Sciatic nerve (tissue), 2 donors: Measurements from ENCODE around the gene IGLL1. TPM values are rescaled to one million over a fixed set of nuclear protein-coding genes. Genes with fewer than 3 reads are reported as not detected.

Experiments
- ATAC-seq: fragments of 200-7000 bp; cut with Tn5 transposase; one replicate; pipeline ENCODE4 v1.9.1; 2020; ENCODE audit warnings: mild to moderate bottlenecking, moderate library complexity
- DNase-seq: peaks from one replicate; pipeline ENCODE4 v3.0.0-alpha.2; 2020; ENCODE audit warnings: low spot score
- intact Hi-C: fragments of 100-400 bp; cut with DNase I; formaldehyde crosslinking; loops from one replicate; pipeline ENCODE4 v1.14.2; 2022
- total RNA-seq: library from RNA; stranded (reverse); fragmentation: NEBNext Ultra II Directional; extraction: Animal tissue kit (Norgen Biotek cat#: 25700); gene quantifications from one replicate; pipeline ENCODE4 v1.2.1, GENCODE V29; 2021
- donor health status: DM: no; HTN: no; CAD: no.
- donor health status: DM: no; HTN: no; CAD: no.

The IGLL1 gene
- total RNA-seq, 1 donor from 2014 or later = not detected

DNA sequence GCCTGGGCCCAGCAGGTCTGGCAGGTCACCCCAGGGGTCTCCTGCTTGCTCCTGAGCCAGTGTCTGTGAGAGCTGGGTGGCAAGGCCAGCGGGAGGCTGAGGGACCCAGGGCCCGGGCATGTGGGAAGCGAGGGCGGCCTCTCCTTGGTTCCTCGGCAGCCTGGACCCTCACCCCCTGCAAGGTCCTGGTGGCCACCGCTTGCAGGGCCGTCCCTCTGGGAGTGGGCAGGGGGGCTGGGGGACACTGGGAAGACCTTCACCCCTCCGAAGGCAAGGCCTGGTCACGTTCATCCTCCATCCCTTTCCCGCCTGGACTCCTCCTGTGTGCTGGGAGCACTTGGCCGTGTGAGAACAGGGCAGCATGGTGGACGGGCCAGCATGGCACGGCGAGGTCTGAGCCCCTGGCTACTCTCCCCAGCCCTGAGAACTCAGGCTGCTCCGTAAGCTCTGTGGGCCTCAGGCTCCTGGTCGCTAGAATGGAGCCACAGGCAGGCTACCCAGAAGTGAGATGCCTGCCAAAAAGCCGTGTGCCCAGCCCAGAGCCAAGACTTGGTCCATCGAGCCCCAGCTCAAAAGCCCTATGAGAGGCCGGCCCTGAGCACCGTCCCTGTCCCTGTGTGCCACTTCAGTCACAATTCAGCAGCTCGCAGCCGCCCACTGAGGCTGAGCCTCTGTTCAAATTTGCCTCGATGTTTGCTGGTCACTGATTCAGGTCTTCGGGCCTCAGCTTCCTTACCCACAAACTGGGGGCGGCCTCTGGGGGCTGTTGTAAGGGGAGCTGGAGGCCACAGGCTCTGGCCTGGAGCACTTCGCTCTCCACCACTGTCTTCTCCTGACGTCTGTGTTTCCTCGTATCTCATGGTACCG, 45.0 kb downstream of the IGLL1 start:
- DNase-seq = peak; percentile 56
- intact Hi-C loops = loop anchor here (10.0 kb wide), 1 partner anchor 220 kb away; no protein-coding TSS in a partner anchor

GRCh38 chr22:23534201-23534850, 45.8 kb downstream of the IGLL1 start:
- peak; percentile 58 for DNase-seq
- intact Hi-C loops = loop anchor here (10.0 kb wide), 1 partner anchor 220 kb away; no protein-coding TSS in a partner anchor
- ATAC-seq = peak; percentile 8

More for the DNA sequence above, 45.0 kb downstream of the IGLL1 start:
- no peak for ATAC-seq

GRCh38 chr22:23533771-23534191, 46.3 kb downstream of the IGLL1 start:
- ATAC-seq = peak; percentile 19
- DNase-seq = no peak
- intact Hi-C loops = loop anchor here (10.0 kb wide), 1 partner anchor 219 kb away; no protein-coding TSS in a partner anchor

DNA sequence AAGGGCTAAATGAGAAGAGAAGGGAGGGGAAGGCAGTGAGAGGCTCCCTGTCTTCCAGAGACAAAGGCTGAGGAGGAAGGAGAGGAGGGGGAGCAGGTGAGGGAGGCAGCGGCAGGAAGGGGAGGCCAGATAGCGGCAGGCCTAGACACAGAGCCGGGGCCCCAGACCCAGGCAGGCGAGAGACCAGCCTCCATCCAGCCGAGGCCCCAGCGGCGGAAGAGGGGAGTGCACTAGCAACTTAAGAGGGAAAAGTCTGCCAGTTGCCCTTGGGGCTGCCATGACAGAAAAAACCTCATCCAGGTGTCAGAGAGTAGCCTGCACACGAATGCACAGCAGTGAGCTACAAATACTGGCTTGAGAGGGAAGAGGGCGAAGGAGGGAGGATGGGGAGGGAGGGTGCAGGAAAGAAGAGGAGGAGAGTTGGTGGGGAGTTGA, 46.7 kb downstream of the IGLL1 start:
- peak; percentile 55 for DNase-seq
- intact Hi-C loops = loop anchor here (10.0 kb wide), 1 partner anchor 219 kb away; no protein-coding TSS in a partner anchor
- no peak for ATAC-seq

DNA sequence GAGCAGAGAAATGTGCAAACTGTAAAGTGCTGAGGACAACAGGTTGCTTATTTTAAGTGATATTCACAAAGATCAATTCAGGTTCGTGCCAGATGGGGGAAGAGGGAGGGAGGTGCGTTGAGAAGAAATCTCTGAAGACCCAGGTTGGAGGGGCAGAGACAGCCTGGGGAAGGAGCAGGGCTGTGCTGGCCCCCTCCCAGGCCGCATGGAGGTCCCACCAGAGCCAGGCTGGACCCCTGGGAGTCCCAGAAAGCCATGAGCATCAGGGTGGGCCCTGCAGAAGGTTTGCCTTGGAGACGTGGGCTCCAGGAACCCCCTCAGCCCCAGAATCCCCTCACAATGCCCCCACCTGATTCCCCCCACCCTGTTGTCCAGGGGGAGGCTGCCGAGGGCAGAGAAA, 47.4 kb downstream of the IGLL1 start:
- intact Hi-C loops = loop anchor here (10.0 kb wide), 1 partner anchor 218 kb away; no protein-coding TSS in a partner anchor
- DNase-seq = no peak
- no peak for ATAC-seq

GRCh38 chr22:23531966-23532705, 48.0 kb downstream of the IGLL1 start:
- intact Hi-C loops = loop anchor here (10.0 kb wide), 1 partner anchor 217 kb away; no protein-coding TSS in a partner anchor
- DNase-seq (peak; percentile 47), ATAC-seq (no peak)

DNA sequence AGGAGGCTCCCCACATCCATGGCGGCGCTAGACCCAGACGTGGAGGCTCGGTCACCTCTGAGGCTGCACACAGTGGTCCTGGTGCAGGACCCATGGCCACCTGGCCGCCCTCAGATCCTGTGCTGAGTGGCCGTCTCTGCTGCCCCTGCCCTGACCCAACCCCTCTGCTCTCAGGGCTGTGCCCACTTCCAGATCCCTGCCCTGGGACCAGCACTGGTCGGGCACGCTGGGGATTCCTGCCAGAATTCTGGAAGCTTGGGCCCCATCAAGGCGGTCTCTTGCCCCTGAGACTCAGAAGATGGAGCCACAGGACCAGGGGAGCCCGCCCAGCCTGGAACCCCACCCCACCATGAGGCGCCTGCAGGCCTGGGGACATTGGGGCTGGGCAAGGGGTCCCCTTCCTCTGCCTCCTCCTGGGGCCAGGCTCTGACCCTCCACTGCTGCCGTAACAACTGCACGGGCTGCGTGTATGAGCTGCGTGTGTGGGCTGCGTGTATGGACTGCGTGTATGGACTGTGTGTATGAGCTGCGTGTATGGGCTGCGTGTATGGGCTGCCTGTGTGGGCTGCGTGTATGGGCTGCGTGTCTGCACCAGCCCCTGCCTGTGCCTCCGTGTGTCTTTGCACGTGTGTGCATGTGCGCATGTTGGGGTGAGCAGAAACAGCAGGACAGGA, 48.7 kb downstream of the IGLL1 start:
- intact Hi-C loops = loop anchor here (10.0 kb wide), 1 partner anchor 217 kb away; no protein-coding TSS in a partner anchor
- peak; percentile 47 for DNase-seq
- no peak for ATAC-seq

DNA sequence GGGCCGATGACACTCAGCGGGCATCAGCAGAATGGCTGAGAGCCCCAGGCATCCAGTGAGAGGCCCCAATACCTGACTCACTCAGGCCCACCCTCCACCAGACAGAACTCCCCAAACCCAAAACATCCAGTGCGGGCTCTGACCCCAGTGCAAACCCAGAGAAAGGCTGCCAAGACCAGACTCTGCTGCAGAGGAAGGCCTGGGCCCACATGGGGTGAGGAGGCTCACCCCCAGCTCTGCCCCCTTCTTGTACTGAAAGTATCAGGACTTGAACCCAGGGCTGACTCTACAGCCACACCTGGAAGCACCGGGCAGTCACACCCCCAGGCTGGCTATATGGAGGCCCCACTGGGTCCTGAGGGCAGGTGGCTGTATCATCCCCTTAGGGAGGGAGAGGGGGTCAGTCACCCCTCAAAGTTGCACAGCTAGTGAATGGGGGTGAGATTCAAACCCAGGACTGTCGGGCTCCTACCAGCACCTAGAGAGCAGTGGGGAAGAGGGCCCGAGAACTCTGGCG, 49.3 kb downstream of the IGLL1 start:
- peak; percentile 49 for DNase-seq
- ATAC-seq = no peak
- intact Hi-C loops = loop anchor here (10.0 kb wide), 1 partner anchor 216 kb away; no protein-coding TSS in a partner anchor

GRCh38 chr22:23530106-23530505, 50.0 kb downstream of the IGLL1 start:
- intact Hi-C loops = loop anchor here (10.0 kb wide), 1 partner anchor 215 kb away; no protein-coding TSS in a partner anchor
- ATAC-seq (no peak), DNase-seq (peak; percentile 46)

DNA sequence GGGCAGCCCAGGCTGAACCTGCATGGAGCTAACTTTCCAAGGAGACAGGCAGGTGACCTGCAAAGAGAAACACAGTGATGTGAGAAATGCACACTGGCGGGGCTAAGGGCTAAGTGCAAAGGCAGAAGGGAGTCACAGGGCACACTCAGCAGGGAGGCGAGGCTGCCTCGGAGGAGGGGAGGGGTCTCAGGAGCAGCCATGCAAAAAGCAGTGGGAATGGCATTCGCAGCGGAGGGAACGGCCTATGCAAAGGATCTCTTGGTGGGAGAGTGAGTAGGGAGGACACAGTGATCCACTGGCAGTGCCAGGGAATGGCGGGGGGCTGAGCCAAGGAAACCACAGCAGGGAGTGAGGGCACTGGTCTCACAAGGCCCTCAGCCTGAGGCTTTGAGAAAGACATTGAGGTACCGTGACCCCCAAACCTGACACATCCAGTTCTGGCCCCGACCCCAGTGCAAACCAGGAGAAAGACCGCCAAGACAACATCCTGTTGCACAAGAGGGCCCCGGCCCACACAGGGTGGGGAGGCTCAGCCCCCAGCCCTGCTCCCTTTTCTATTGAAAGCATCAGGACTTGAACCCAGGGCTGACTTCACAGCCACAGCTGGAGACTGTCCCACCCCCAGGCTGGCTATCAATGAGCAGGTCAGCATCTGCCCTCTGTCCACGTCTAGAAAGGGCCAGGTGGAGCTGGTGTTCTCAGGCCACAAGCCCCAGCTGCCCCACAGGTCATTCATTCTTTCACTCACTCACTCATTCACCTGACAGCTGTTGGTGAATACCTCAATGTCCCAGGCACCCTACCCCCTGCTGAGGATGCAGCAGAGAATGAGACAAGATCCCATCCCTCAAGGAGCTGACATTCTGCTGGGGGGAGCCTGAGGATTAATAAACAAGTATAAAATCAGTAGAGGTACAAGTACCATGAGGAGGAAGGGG, 50.7 kb downstream of the IGLL1 start:
- intact Hi-C loops = loop anchor here (10.0 kb wide), 1 partner anchor 215 kb away; no protein-coding TSS in a partner anchor
- ATAC-seq (no peak), DNase-seq (peak; percentile 54)

GRCh38 chr22:23527971-23528740, 51.9 kb downstream of the IGLL1 start:
- intact Hi-C loops = no loop called here
- ATAC-seq (no peak), DNase-seq (peak; percentile 46)

DNA sequence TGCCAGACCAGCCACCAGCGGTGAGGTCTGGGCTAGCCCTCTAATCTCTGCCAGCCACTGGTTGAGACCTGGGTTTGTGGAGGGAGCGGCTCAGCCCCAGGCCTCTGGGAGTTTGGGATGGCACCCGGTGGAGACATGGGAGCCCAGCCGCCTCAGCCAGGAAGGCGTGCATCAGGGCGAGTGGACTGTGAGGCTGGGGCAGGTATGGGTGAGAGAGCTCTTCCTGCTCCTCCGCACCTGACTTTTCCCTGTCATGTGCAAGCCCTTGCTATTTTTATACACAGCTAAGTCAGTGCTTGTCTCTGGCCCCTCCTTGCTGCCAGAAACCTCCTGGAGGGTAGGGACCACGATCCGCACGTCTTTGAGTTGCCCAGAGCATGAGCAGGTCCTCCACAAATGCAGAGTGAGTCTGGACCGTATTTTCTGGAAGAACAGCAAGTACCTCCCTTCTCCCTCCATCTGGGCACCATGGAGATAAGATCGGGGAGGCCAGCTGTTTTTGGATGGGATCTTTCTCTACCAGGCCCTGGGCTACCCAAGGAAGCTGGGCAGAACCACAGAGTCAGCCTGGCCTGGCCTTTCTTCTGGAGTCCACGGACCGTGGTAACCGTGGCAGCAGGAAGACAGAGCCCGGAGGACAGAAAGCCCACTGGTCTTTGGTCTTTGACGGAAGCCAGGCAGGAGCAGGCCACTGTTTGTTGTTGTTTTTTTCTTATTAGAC, 53.3 kb downstream of the IGLL1 start:
- DNase-seq (no peak), ATAC-seq (no peak)
- intact Hi-C loops = no loop called here

DNA sequence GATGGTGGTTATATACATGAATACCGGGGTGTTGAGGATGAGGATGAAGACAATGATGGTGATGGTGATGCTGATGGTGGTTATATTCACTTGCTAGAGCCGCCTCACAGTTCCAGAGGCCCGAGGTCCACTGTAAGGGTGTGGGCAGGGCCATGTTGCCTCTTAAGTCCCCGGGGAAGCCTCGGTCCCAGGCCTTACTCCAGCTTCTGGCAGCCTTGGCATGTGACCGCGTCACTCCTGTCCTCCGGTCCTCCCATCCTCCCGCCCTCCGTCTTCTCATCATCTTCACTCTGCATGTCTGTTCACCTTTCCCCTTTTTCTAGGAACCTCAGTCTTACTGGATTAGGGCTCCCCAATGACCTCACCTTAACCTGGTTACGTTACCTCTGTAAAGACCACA, 54.6 kb downstream of the IGLL1 start:
- intact Hi-C loops = no loop called here
- DNase-seq = no peak

DNA sequence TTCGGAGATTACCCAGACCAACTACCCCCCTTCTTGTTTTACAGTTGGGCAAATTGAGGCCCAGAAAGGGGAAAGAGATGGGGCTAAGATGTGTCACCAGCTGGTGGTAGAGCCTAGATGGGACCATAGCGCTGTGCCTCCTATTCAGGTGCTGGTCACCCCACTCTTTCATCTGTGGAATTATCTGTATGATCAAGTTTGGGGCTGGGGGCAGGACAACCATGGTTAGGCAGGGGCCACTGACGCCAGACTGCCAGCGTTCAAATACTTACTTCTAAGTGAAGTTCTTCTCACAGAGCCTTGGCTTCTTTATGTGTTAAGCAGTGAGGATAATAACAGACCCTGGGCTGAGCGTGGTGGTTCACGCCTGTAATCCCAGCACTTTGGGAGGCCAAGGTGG, 55.9 kb downstream of the IGLL1 start:
- intact Hi-C loops = no loop called here
- DNase-seq (no peak), ATAC-seq (no peak)

More for the DNA sequence above, 54.6 kb downstream of the IGLL1 start:
- no peak for ATAC-seq

DNA sequence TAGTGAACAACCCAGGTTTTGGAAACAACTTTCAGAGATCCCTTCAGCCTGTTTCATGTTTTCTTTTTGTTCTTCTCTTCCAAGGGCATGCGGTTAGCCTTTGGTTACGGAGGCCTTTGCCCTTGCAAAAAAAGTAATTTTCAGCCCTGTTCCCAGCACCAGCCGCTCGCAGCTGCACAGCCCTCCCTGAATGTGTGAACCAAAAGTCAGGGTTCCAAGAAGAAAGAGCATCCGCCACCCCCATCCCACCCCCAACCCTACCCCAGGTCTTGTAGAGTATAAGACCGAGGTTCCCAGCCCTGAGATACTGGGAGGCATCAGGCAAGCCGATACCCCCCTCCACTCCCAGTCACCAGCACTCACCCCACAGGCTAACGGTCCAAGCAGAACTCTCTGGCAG, 56.4 kb downstream of the IGLL1 start:
- intact Hi-C loops = no loop called here
- ATAC-seq (no peak), DNase-seq (no peak)
